ENCODE results near the gene SLC4A1.
A peak's percentile ranks its signal among the peaks of the same experiment; 100 is the strongest.

SLC4A1 gene

GRCh38 chr17:44204441-44204882 lies 63.5 kb downstream of the SLC4A1 start:
- no peak for TF ChIP-seq CTCF (IDR thresholded peaks at IDR 0.05; ENCODE audit: low read depth, low read length)
- no peak overlapping the region for H3K4me3 ChIP-seq (ENCODE audit: low read depth, low read length)

DNA sequence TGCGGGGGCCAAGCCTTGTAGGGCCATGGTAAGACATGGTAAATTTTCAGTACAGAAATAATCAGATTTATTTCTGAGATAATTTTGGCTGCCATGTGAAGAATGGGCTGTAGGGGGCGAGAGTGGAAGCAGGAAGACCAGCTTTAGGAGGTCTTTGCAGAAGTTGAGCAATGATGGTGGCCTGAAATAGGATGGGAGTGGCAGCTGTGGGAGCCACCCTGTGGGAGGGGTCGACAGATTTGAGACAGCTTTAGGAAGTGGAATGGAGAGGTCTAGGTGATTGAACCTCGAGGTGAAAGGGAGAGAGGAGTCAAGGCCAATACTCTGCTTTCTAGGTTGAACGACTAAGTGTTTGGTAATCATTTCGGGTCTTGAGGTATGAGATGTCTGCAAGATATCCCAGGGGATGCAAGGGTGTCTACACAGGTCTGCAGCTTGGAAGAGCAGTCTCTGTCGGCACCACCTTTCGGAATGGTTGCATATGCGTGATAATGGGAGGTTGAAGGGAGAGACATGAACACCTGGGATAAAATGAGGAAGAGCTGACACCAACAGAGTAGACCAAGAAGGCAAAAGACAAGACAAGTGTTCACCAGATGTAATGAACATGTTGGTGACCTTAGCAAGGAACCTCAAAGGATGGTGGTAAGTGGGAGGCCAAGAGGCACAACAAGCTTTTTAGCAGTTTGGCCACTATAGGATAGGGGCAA lies 64.0 kb downstream of the SLC4A1 start:
- H3K4me3 ChIP-seq (ENCODE audit: low read depth, low read length) = no peak overlapping the region
- peak; percentile 69 for TF ChIP-seq CTCF (IDR thresholded peaks at IDR 0.05; ENCODE audit: low read depth, low read length)

DNA sequence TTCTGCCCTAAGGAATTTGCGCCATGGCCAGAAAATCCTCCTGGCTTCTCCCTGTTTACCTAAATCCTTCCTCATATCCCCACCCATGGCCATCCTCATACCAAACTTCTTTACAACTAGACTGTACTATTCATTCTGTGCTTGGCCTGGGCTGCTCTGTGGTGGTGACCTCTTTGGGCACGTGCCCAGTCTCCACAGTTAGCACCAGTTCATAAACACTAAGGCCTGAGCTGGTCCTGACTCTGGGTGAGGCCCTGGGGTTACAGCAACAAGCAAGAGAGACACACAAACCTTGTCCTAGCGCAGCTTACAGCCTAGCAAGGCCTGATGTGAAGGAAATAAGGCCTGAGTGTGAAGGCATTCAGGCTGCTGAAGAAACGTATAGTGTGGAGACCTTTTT lies 65.2 kb downstream of the SLC4A1 start:
- no peak for TF ChIP-seq CTCF (IDR thresholded peaks at IDR 0.05; ENCODE audit: low read depth, low read length)

DNA sequence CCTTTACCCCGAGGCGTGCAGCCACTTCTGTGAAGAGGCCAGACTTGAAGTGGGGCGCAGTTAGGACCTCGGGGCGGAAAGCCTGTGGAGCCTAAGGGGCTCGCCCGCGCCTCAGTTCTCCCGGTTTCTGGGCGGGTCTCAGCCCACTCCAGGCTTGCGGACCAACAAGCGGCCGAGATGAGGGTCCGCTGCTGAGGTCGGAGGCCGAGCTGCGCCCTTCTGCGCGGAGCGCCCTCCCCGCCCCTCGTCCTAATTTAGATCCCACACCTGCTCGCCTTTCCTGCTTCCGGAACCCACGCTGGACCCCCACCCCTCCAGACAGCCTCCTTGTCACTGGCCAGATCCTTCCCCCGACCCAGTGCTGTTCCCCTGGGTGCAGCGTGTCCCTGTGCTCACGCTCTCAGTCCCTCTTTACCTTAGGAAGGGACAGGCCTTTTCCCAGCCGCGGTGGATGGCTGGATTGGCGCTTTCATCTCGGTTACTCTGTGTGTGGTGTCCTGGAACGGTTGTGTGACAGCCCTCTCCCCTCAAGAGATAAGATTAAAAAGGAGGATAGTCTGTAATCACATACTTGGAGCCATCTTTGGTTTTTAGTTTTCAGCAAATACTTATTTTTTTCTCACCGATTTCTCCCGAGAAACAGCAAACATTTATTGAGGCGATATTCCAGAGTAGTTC lies 67.3 kb downstream of the SLC4A1 start:
- no peak for TF ChIP-seq CTCF (IDR thresholded peaks at IDR 0.05; ENCODE audit: low read depth, low read length)

More for the DNA sequence above, 65.2 kb downstream of the SLC4A1 start:
- no peak overlapping the region for H3K4me3 ChIP-seq (ENCODE audit: low read depth, low read length)

GRCh38 chr17:44199553-44200477 lies 68.1 kb downstream of the SLC4A1 start, which contains the start of gene ATXN7L3:
ATXN7L3 (minus strand) TSS chr17:44199884; CDS start chr17:44198070, 1,814 bp downstream.
- peak within 1 kb of the TSS; percentile 86 for H3K4me3 ChIP-seq (ENCODE audit: low read depth, low read length)
- no peak for TF ChIP-seq CTCF (IDR thresholded peaks at IDR 0.05; ENCODE audit: low read depth, low read length)

More for the DNA sequence above, 67.3 kb downstream of the SLC4A1 start:
- H3K4me3 ChIP-seq (ENCODE audit: low read depth, low read length) = peak overlapping the region; percentile 70

DNA sequence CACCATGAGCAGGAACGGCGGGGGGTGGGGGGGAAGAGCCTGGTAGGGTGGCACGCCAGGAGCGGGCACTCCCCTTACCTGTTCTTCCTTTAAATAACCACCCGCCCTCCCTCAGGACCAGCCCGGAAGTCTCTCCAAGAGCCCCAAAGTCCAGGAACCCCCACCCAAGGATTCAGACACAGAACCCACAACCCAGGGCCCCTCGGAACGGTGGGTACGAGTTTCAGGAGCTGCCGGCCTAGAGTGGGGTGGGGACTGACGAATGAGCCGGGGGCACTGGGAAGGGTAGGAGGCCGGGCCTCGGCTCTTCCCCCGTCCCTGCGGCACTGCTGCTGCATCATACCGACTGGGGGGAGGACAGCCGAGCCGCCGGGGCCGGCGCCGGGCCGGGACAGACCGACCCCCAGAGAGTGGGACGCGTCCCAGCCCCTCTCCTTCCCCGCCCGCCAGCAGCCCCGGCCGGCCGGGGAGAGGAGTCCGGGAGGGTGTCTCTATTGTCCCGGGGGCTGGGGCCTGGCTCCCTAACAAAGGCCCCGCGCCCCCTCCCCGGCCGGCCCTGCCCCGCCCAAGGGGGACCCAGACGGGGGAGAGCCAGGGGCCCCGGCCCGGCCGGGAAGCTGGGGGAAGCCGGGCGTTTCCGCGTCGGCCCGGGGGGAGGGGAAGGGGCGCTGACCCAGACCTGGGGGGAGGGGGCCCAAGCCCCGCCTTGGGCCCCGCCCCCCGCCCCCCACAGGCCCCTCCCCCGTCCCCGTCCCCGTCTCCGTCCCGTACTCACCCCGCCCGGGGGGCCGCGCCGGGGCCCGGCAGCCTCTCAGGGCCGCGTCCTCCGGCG lies 69.0 kb downstream of the SLC4A1 start:
- no peak for TF ChIP-seq CTCF (IDR thresholded peaks at IDR 0.05; ENCODE audit: low read depth, low read length)
- peak overlapping the region; percentile 86 for H3K4me3 ChIP-seq (ENCODE audit: low read depth, low read length)

Measured in WI38 (cell line).